ENCODE measurements around the gene ATP6V1D.
"Not testable (repeated sequence)": the region's sequence is repeated elsewhere in the genome, so short reads cannot be mapped to it uniquely, and the experiment has no call there.

The ATP6V1D gene

DNA sequence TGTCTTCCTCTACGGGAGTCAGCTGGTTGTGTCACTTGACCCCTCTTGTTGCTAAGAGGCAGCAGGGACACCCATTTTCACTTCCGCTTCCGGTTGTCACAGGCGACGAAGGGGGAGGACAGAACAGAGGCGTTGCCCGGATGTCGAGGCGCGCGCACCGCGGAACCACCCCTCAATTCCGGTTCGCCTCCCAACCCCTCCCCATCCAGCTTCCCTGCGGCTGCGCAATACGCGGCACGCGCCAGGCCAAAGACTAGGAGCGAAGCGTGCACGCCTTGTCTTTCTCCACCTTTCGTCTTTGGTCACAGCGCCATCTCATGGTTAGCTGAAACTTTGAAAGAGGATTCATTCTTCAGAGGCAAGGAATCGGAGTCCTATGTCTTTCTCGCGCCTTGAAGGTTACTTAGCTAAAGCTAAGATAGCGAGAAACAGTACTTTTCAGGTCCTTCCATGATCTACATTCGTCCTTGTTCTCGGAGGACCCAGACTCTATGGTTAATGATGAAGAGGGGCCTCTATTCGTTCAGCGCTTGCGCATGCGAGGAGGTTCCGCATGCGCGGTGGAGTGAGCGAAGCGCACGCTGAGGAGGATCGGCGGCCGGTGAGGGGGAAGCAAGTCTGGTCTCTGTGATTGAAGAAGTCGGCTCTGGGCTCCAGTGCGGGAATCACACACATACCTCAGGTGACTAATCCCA, at the start of gene ATP6V1D, which contains the start of gene EIF2S1:
Gene ATP6V1D (minus strand): TSS at position 30 of the 695 bp plus-strand sequence. CDS start 106 bp downstream, outside the sequence.
Gene EIF2S1 (plus strand): TSS at position 554 of the 695 bp plus-strand sequence. CDS start 4,440 bp downstream, outside the sequence.
- DNase-seq, result peak; percentile 100

GRCh38 chr14:67408122-67408801, 48.7 kb upstream of the ATP6V1D start:
- DNase-seq, result not testable (repeated sequence)

GRCh38 chr14:67405771-67406170, 46.2 kb upstream of the ATP6V1D start:
- no peak for DNase-seq

- no peak for DNase-seq
Measured at GRCh38 chr14:67400434-67400833, 40.8 kb upstream of the ATP6V1D start.

DNA sequence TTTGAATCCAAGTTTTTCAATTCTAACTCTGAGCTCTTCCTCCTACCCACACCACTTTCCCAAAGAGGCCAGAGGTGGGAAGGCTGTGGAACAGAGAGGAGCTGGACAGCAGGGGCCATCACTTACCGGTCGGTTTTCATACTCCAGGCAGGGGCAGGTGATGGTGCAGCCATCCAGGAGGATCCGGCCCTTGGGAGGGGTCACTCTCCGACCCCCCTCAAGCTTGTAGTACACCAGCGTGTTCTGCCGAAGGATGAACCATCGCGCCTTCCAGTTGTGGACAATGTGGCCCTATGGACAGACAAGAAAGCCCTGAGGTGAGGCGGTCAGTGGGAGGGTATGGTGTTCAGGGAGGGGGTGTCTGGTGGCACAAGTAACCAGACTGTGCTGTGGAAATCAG, 37.9 kb upstream of the ATP6V1D start:
- no peak for DNase-seq

GRCh38 chr14:67396381-67396970, 36.9 kb upstream of the ATP6V1D start:
- no peak for DNase-seq

- DNase-seq, result no peak
Measured at GRCh38 chr14:67395876-67396189, 36.2 kb upstream of the ATP6V1D start.

DNA sequence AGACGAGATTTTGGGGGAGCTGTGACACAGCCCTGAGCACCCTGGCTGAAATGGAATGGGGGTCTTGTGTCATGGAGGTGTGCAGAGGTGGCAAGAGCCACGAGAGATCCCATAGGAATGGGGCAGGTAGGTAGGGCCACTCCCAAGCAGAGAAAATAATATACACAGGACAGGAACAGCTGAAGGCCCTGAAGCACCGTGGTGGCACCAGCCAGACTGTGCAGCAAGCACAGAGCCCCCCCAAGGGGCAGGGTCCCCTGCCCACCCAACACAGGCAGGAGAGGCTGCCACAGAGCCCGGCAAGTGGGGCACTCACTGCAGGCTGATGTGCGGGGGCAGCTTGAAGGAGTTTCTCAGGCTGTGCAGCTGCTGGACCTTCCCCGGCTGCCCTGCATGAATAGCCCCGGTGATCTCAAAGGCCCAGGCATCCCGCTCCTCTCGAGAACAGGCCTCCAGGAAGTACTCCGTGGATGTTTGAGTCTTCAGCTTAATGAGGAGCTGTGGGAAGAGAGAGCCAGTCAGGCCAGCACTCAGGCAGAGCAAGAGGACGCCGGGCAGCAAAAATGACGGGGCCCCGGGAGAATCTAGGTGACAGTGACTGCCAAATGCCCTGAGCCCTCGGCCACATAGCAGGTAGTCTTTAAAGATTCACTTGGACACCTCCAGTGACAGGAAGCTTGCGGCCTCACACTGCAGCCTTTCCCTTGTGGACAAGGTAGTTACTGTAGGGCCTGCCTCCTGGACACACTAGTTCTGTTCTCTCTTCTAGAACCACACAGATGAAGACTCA, 35.7 kb upstream of the ATP6V1D start:
- DNase-seq, result no peak

DNA sequence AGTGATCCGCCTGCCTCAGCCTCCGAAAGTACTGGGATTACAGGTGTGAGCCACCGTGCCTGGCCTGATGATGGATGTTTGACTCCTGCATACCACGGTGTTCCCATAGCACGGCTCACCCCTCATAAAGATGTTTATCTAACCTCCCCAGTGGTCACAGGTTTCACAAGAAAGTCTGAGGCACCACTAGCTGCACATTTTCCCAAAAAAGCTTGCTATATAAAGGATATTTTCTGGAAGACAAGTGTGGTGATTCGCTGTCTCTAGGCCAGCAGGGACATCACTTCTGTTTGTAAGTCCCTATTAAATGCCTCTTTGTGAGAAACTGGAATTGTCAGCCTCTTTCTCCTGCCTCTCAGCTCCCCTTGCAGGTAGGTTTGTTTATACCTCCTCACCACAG, 34.1 kb upstream of the ATP6V1D start:
- DNase-seq, result no peak

GRCh38 chr14:67392800-67393199, 33.2 kb upstream of the ATP6V1D start:
- DNase-seq, result no peak

DNA sequence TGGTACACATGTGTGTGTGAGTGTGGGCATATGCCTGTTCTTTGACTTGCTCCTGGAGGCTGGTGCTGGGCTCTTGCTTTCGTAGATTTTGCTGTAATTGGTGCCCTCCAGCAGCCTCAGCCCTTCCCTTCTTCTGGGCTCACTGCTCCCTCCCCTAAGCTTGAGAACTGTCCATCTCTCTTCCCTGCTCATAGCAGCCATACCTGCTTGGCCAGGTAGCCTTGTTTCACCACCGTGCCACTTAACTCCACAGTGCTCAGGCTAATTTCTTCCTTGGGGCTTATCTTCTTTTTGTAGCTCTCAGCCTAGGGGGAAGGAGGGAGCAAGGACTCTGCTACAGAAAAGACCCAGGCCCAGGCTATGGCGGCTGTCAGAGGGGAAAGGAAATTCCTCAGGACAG, 32.5 kb upstream of the ATP6V1D start:
- DNase-seq, result no peak

GRCh38 chr14:67391268-67391667, 31.7 kb upstream of the ATP6V1D start:
- no peak for DNase-seq

DNA sequence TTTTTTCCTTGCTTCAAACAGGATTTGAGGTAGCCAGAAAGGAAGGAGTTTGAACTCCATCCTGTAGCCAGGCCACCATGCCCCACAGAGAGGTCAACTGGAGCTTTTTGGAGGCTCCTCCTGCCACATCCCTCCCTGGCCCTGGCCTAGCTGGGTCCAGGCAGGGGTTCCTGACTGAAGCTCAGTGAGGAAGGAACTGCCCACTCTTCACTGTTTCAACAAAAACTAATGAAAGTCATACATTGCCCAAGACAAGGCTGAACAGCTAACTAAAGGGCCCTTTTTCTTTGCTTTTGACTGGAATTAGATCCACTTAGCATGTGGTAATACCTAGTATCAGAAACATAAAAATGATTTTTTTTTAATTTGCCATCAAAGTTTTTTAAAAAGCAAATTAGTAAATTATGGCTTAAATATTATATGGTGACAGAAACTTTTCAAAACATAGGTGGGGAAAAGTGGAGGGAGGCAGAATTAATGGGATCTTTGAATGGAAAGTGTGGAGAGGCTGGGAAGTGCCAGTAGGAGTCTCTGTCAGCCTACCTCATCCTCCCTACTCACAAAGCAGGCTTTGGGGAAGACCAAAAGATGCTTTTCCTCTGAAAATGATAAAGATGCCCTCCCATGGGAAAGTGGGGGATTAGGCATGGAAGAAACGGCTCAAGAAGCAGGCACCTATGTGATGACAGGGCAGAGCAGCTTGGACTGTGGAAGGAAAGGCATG, 30.4 kb upstream of the ATP6V1D start:
- no peak for DNase-seq

DNA sequence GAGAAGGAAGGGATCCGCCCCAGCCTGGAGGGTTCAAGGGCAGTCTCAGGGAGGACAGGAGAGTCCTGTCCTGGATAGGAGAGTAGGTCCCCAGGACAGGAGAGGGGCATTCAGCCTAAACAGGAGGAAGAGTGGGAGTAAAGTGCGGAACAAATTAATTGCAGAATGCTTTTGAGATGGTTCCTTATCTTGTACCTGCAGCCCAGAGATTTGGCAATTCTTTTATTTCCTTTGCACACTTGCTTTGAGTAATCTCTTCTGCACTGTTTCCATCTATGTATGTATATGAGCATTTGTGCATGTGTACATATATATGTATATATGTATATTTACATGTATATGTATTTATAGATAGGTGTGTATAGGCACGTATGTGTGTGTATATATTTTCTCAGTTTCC, 29.7 kb upstream of the ATP6V1D start:
- DNase-seq, result no peak

DNA sequence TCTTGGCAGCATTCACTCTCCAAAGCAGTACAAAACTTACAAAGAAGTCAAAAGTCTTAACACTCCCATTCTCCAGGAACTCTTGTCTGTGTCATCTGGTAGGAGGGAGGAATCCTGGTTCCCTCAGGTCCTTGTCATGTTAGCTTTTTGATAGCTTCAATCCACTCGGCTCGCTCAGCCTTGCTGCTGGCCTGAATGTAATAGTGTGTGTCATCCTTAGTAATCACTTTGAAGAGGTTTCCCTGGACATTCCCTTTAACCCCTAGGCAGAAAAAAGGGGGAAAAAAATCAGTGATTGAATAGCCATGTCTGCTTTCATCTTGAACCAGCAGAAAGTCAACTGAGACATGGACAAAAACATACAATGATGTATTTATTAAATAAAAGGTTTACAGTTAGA, 27.6 kb upstream of the ATP6V1D start:
- no peak for DNase-seq

DNA sequence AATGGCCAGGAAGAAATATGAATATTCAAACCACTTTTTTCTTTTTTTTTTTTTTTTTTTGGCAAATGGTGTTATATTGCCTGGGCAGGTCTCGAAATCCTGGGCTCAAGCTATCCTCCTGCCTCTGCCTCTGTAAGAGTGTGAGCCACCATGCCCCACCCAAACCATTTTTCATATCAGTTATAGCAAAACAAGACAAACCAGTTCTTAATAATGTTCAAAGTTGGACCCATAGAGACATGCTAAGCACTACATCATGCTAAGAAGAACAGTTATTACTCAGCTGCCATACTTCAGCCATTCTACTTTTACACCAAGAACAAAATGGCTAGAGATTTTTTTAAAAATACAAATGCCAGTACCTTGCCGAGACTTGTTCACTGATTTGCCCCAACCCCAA, 26.0 kb upstream of the ATP6V1D start:
- DNase-seq, result no peak

DNA sequence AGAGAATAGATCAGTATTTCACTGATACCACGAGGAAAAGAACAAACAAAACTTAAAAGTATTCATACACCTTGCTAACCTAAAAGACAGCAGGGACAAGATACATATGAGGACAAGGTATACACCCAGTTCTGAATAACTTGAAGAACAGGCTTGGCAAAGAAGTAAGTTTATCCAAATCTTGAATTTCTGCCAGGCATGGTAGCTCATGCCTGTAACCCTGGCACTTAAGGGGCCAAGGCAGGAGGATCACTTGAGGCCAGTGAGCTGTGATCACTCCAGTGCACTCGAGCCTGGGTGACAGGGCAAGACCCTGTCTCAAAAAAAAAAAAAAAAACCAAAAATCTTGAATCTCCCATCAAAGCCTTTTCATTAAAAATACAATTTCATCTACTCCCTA, 25.5 kb upstream of the ATP6V1D start:
- no peak for DNase-seq

- DNase-seq, result no peak
Measured at GRCh38 chr14:67377916-67378315, 18.3 kb upstream of the ATP6V1D start.

DNA sequence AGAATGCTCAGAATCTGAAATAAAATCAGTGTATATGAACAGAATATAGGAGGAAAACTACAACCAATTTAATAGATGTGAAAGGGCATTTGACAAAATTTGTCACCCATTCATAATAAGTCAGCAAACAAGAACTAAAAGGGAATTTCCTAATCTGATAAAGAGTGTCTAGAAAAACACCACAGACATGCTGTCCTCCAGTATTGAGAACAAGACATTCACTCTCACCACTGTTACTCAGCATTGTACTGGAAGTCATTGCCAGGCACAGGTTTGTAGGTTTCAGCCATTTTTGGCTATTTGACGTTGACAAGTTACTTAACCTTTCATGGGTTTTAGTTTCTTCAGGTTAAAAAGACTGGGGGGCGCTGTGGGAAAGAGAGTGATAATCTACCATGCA, 13.7 kb upstream of the ATP6V1D start:
- no peak for DNase-seq

GRCh38 chr14:67372833-67373232, 13.2 kb upstream of the ATP6V1D start:
- no peak for DNase-seq

- no peak for DNase-seq
Measured at GRCh38 chr14:67371247-67372148, 11.9 kb upstream of the ATP6V1D start.

DNA sequence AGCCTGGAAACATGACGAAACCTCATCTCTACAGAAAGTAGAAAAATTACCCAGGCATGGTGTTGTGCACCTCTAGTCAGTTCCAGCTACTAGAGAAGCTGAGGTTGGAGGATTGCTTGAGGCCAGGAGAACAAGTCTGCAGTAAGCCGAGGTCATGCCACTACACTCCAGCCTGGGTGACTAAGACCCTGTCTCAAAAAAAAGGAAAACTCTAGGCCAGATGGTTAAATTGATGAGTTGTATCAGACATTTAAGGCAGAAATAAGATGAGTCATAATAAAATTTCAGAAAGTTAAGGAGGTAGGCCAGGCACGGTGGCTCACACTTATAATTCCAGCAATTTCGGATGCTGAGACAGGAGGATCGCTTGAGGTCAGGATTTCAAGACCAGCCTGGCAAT, 11.2 kb upstream of the ATP6V1D start:
- DNase-seq, result no peak
